NB4 (cell line): Measurements from ENCODE around the gene DEPDC1B.

Experiments
- DNase-seq: peaks from one replicate; pipeline ENCODE4 v3.0.0; 2010; ENCODE audit warnings: low read depth
- H3K4me3 ChIP-seq: one replicate; pipeline ENCODE4 v1.5.1; 2011; ENCODE audit warnings: mild to moderate bottlenecking, low read depth, low read length, moderate library complexity
- MAX ChIP-seq: IDR thresholded peaks from 2 replicates; pipeline ENCODE4 v1.6.1; 2011; ENCODE audit warnings: low read depth, low read length
- MYC ChIP-seq: IDR thresholded peaks from 2 replicates; pipeline ENCODE4 v1.6.1; 2011; ENCODE audit warnings: low read depth, low read length
- POLR2A ChIP-seq: IDR thresholded peaks from 2 replicates; pipeline ENCODE4 v1.6.1; 2011; ENCODE audit warnings: mild to moderate bottlenecking; ENCODE audit not compliant: insufficient read length; ENCODE audit errors: extremely low read depth
- TF ChIP-seq, protein P1 (sequence below): IDR thresholded peaks from one replicate; pipeline ENCODE4 v1.5.1; 2012; ENCODE audit warnings: low read depth, low read length

The DEPDC1B gene

GRCh38 chr5:60679816-60680215 lies 20.1 kb downstream of the DEPDC1B start:
- TF ChIP-seq POLR2A = no peak
- no peak for TF ChIP-seq MAX
- no peak for TF ChIP-seq MYC
- no peak overlapping the region for H3K4me3 ChIP-seq
- DNase-seq = no peak

GRCh38 chr5:60677850-60678664 lies 21.9 kb downstream of the DEPDC1B start:
- peak; percentile 38 for DNase-seq
- H3K4me3 ChIP-seq = no peak overlapping the region
- TF ChIP-seq MYC (no peak), POLR2A (no peak), MAX (no peak)
- TF ChIP-seq, protein P1, sequence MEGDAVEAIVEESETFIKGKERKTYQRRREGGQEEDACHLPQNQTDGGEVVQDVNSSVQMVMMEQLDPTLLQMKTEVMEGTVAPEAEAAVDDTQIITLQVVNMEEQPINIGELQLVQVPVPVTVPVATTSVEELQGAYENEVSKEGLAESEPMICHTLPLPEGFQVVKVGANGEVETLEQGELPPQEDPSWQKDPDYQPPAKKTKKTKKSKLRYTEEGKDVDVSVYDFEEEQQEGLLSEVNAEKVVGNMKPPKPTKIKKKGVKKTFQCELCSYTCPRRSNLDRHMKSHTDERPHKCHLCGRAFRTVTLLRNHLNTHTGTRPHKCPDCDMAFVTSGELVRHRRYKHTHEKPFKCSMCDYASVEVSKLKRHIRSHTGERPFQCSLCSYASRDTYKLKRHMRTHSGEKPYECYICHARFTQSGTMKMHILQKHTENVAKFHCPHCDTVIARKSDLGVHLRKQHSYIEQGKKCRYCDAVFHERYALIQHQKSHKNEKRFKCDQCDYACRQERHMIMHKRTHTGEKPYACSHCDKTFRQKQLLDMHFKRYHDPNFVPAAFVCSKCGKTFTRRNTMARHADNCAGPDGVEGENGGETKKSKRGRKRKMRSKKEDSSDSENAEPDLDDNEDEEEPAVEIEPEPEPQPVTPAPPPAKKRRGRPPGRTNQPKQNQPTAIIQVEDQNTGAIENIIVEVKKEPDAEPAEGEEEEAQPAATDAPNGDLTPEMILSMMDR = no peak

GRCh38 chr5:60675286-60675685 lies 24.7 kb downstream of the DEPDC1B start:
- H3K4me3 ChIP-seq = no peak overlapping the region
- no peak for DNase-seq
- TF ChIP-seq POLR2A (no peak), MAX (no peak), MYC (no peak)
- TF ChIP-seq, protein P1 = no peak

- no peak for DNase-seq
- no peak overlapping the region for H3K4me3 ChIP-seq
- TF ChIP-seq, protein P1 = no peak
- no peak for TF ChIP-seq MYC
- TF ChIP-seq MAX = no peak
- TF ChIP-seq POLR2A = no peak
Measured at GRCh38 chr5:60674251-60675069, 25.5 kb downstream of the DEPDC1B start.

GRCh38 chr5:60673334-60673733 lies 26.6 kb downstream of the DEPDC1B start:
- H3K4me3 ChIP-seq = no peak overlapping the region
- no peak for DNase-seq
- no peak for TF ChIP-seq MYC
- TF ChIP-seq, protein P1 = no peak
- TF ChIP-seq POLR2A = no peak
- TF ChIP-seq MAX = no peak

DNA sequence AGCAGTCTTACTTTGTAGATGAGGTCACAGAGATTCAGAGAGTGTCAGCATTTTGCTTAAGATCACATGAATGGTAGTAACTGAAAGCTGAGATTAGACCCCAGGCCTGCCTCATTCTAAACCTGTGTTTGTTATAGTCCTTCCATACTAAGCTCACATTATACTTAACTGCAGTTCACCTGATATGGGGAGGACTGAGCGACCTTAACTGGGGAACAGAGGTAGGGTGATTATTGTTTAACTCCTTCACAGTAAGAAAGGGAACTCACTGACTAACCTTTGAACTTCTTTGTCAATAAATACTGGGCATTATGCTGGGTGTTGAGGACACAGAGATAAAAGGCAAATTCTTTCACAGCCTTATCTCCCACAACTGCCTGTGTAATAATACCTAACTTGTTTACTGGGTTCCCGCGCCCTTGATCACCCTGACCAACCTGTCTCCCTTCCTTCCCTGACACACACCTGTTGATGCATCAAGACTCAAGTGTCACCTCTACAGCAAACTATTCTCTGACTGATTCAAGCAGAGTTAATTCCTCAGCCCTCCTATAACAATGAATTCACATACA lies 27.2 kb downstream of the DEPDC1B start:
- no peak overlapping the region for H3K4me3 ChIP-seq
- TF ChIP-seq MYC (no peak), POLR2A (no peak), MAX (no peak)
- TF ChIP-seq, protein P1 = no peak
- no peak for DNase-seq
